ENCODE results near the gene CENPU. TPM values are rescaled to one million over a fixed set of nuclear protein-coding genes. Genes with fewer than 3 reads are reported as not detected.

CENPU gene
- total and polyA plus RNA-seq, 2 of the 8 experiments (the other 6 are each of a cell fraction or from before 2014, with no cell fraction given): 32.1 to 122 TPM

- H3K56ac ChIP-seq (replicated peaks; ENCODE audit: insufficient read length, low read depth, low read length): no peak overlapping the region
- no peaks in the 10 kb centered on the region for H3K23me2 ChIP-seq (ENCODE audit: low read depth, low read length)
- no peak overlapping the region for H3K9ac ChIP-seq (replicated peaks in 1 of 4; ENCODE audit: extremely low read depth in 1 of 4, low read depth in 3 of 4, low read length in 3 of 4)
- no peaks in the 10 kb centered on the region for H3K4me1 ChIP-seq (replicated peaks in 1 of 4; ENCODE audit: control insufficient read depth in 3 of 4, insufficient read depth in 4 of 4, low read length in 3 of 4)
- H3K79me2 ChIP-seq (ENCODE audit: control insufficient read depth in 1 of 2, insufficient read depth in 2 of 2, low read length in 2 of 2): no peaks in the 10 kb centered on the region
- H3K36me3 ChIP-seq (ENCODE audit: control insufficient read depth in 2 of 4, insufficient read depth in 4 of 4, low read length in 3 of 4): no peaks in the 10 kb centered on the region
- no peaks in the 10 kb centered on the region for H3K79me1 ChIP-seq (ENCODE audit: low read depth, low read length)
- H2AFZ ChIP-seq (ENCODE audit: low read length): no peak overlapping the region
- no peak overlapping the region for H2AK5ac ChIP-seq (ENCODE audit: low read depth, low read length)
- H3K4me2 ChIP-seq (ENCODE audit: insufficient read depth in 1 of 2, low read depth in 2 of 2, low read length in 2 of 2): no peak overlapping the region
- H2BK15ac ChIP-seq (ENCODE audit: low read length): no peak overlapping the region
- H2BK12ac ChIP-seq (ENCODE audit: low read depth, low read length): no peak overlapping the region
- H3K9me3 ChIP-seq (ENCODE audit: insufficient read depth in 2 of 2, low read depth in 1 of 2, low read length in 1 of 2): no peaks in the 10 kb centered on the region
- H3K27me3 ChIP-seq (replicated peaks in 1 of 4; ENCODE audit: control insufficient read depth in 3 of 4, extremely low read depth in 1 of 4, insufficient read depth in 3 of 4, low read length in 3 of 4): no peaks in the 10 kb centered on the region
- 77% methylated on average over 1 of the region's 1 CpG; no CpG with 5 or more reads in 1 of the 2 experiments for WGBS, 2 experiments (ENCODE audit: extremely low coverage in 1 of 2, insufficient coverage in 1 of 2, insufficient read length in 1 of 2, insufficient replicate concordance in 2 of 2, low coverage in 1 of 2, low lambda C conversion rate in 2 of 2, missing lambda C conversion rate in 1 of 2)
- H3K4ac ChIP-seq (replicated peaks; ENCODE audit: insufficient read length, low read depth, low read length): no peak overlapping the region
- ChIA-PET POLR2A (ENCODE audit: partially characterized antibody) (no interaction called here), CTCF (ENCODE audit: partially characterized antibody) (interaction anchor here (1.2 kb wide), 1 partner anchor 45 kb away, joined by 3 read pairs; no protein-coding TSS in a partner anchor)
- H4K5ac ChIP-seq (ENCODE audit: insufficient read length, low read depth, low read length): no peak overlapping the region
- FAIRE-seq (no peak), DNase-seq (ENCODE audit: low read depth in 1 of 2, low spot score in 2 of 2) (no peak)
- no peak overlapping the region for H2BK20ac ChIP-seq (ENCODE audit: low read length)
- H2BK5ac ChIP-seq (ENCODE audit: low read depth, low read length): no peak overlapping the region
- H3K18ac ChIP-seq (ENCODE audit: extremely low read depth, low read length): no peak overlapping the region
- no peak for TF ChIP-seq JUND (IDR thresholded peaks at IDR 0.05; ENCODE audit: low read length)
- TF ChIP-seq TAF1 (IDR thresholded peaks at IDR 0.05; ENCODE audit: low read depth, low read length): no peak
- no peak for TF ChIP-seq GTF2F1 (IDR thresholded peaks at IDR 0.05; ENCODE audit: borderline replicate concordance, low read depth, low read length)
- no peak for TF ChIP-seq USF2 (IDR thresholded peaks at IDR 0.05; ENCODE audit: low read length)
- TF ChIP-seq CBX5 (IDR thresholded peaks at IDR 0.05; ENCODE audit: low read depth, low read length): no peak
- no peak for TF ChIP-seq ZNF274 (IDR thresholded peaks at IDR 0.05; ENCODE audit: borderline replicate concordance, extremely low read depth, low read length)
- TF ChIP-seq RNF2 (IDR thresholded peaks at IDR 0.05; ENCODE audit: borderline replicate concordance, low read depth, low read length, missing control alignments, poor library complexity, severe bottlenecking): no peak
- no peak overlapping the region for H2BK120ac ChIP-seq (replicated peaks; ENCODE audit: low read depth, low read length)
- H4K20me1 ChIP-seq (replicated peaks in 1 of 2; ENCODE audit: control insufficient read depth in 1 of 2, insufficient read depth in 2 of 2, low read length in 2 of 2): no peaks in the 10 kb centered on the region
- no peak overlapping the region for H3K23ac ChIP-seq (ENCODE audit: insufficient read length)
- H3K14ac ChIP-seq (ENCODE audit: insufficient read length): no peak overlapping the region
- H4K91ac ChIP-seq (replicated peaks; ENCODE audit: insufficient read length, low read length): no peak overlapping the region
- H3K4me3 ChIP-seq (ENCODE audit: extremely low read depth in 1 of 4, insufficient read depth in 2 of 4, low read depth in 3 of 4, low read length in 4 of 4): no peak overlapping the region
- no peak overlapping the region for H4K8ac ChIP-seq (ENCODE audit: extremely low read depth, insufficient read depth, low read length)
- H3K27ac ChIP-seq (ENCODE audit: low read depth, low read length): no peak overlapping the region
These were observed 37.5 kb upstream of the CENPU start for GRCh38 chr4:184771416-184771815.

All from H1 (cell line).